ENCODE results near the gene UBA3.

DNA sequence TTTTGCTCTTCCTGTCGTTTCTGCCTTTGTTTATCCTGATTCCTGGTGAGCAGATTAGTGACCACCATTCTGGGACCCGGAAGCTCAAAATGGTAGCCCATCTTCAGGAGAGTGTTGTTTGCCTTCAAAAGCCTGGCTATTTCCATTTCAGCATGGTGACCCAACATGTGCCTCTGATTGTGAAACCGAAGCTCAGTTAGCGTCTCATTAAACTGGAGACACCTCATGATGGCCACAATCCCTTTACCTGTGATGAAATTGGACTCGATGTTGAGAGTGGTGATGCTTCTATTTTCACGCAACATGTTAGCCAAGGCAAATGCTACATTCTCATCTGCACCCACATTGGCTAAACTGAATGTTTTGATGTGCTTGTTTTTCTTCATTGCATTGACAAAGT lies 39.0 kb upstream of the UBA3 start:
- TF ChIP-seq CTCF (IDR thresholded peaks at IDR 0.05; ENCODE audit: extremely low read depth in 1 of 2, insufficient read depth in 1 of 2, low read depth in 1 of 2, low read length in 2 of 2) (no peak), POLR2A (IDR thresholded peaks at IDR 0.05; ENCODE audit: low read depth, low read length) (no peak), EZH2 (IDR thresholded peaks at IDR 0.05; ENCODE audit: borderline replicate concordance, low read depth, low read length, severe bottlenecking) (no peak), FOS (IDR thresholded peaks at IDR 0.05; ENCODE audit: borderline replicate concordance, insufficient read depth, low read length) (no peak), MAX (IDR thresholded peaks at IDR 0.05; ENCODE audit: insufficient read depth, insufficient read length) (no peak), POLR2AphosphoS5 (IDR thresholded peaks at IDR 0.05; ENCODE audit: insufficient read depth, low read depth, low read length) (no peak), JUN (IDR thresholded peaks at IDR 0.05; ENCODE audit: borderline replicate concordance, insufficient read depth, insufficient read length, low read depth) (no peak), GATA2 (IDR thresholded peaks at IDR 0.05; ENCODE audit: insufficient read depth, insufficient read length, low read depth, low read length) (no peak), MYC (IDR thresholded peaks at IDR 0.05; ENCODE audit: low read depth, low read length) (no peak)

Data from endothelial cell of umbilical vein (primary cell).